ENCODE measurements around the gene C8G. TPM values are rescaled to one million over a fixed set of nuclear protein-coding genes. Genes with fewer than 3 reads are reported as not detected.

Gene C8G
- total RNA-seq, 2 donors from 2014 or later, result not detected

- TF ChIP-seq CTCF (IDR thresholded peaks at IDR 0.05), result no peak
- no peaks in the 10 kb centered on the region for H3K36me3 ChIP-seq
Observed at GRCh38 chr9:136955202-136955942, 10.3 kb downstream of the C8G start.

GRCh38 chr9:136955943-136956335 is 10.9 kb downstream of the C8G start:
- Histone ChIP-seq H3K36me3 (no peaks in the 10 kb centered on the region), H3K4me3 (no peak overlapping the region), H3K27ac (no peak overlapping the region), H3K27me3 (replicated peaks; ENCODE audit: insufficient read depth) (no peaks in the 10 kb centered on the region), H3K9me3 (no peaks in the 10 kb centered on the region), H3K4me1 (ENCODE audit: control insufficient read depth in 1 of 2, low read depth in 2 of 2) (peaks cover 2 to 3% of the 10 kb centered on the region in 2 donors)
- no peak for DNase-seq (ENCODE audit: low spot score)
- no peak for ATAC-seq (ENCODE audit: insufficient number of reproducible peaks, low FRiP score, low read depth)
- no peak for TF ChIP-seq CTCF (IDR thresholded peaks at IDR 0.05)

More at GRCh38 chr9:136955202-136955942, 10.3 kb downstream of the C8G start:
- no peak overlapping the region for H3K27ac ChIP-seq
- H3K4me3 ChIP-seq, result no peak overlapping the region
- no peaks in the 10 kb centered on the region for H3K9me3 ChIP-seq
- ATAC-seq (ENCODE audit: insufficient number of reproducible peaks, low FRiP score, low read depth) (no peak), DNase-seq (ENCODE audit: low spot score) (no peak)
- no peaks in the 10 kb centered on the region for H3K27me3 ChIP-seq (replicated peaks; ENCODE audit: insufficient read depth)
- H3K4me1 ChIP-seq (ENCODE audit: control insufficient read depth in 1 of 2, low read depth in 2 of 2), result peaks cover 3 to 6% of the 10 kb centered on the region in 2 donors

GRCh38 chr9:136956604-136957003 is 11.6 kb downstream of the C8G start:
- no peak for DNase-seq (ENCODE audit: low spot score)
- Histone ChIP-seq H3K27ac (no peak overlapping the region), H3K4me1 (ENCODE audit: control insufficient read depth in 1 of 2, low read depth in 2 of 2) (peaks cover 6 to 9% of the 10 kb centered on the region in 2 donors), H3K9me3 (no peaks in the 10 kb centered on the region), H3K4me3 (no peak overlapping the region), H3K36me3 (no peaks in the 10 kb centered on the region), H3K27me3 (replicated peaks; ENCODE audit: insufficient read depth) (no peaks in the 10 kb centered on the region)
- no peak for TF ChIP-seq CTCF (IDR thresholded peaks at IDR 0.05)
- ATAC-seq (ENCODE audit: insufficient number of reproducible peaks, low FRiP score, low read depth), result no peak

- DNase-seq (ENCODE audit: low spot score) (no peak), ATAC-seq (ENCODE audit: insufficient number of reproducible peaks, low FRiP score, low read depth) (no peak)
- TF ChIP-seq CTCF (IDR thresholded peaks at IDR 0.05), result no peak
- Histone ChIP-seq H3K27me3 (replicated peaks; ENCODE audit: insufficient read depth) (no peaks in the 10 kb centered on the region), H3K4me3 (no peak overlapping the region), H3K9me3 (no peaks in the 10 kb centered on the region), H3K4me1 (ENCODE audit: control insufficient read depth in 1 of 2, low read depth in 2 of 2) (peaks cover 6 to 16% of the 10 kb centered on the region in 2 donors), H3K36me3 (no peaks in the 10 kb centered on the region), H3K27ac (no peak overlapping the region)
Observed at GRCh38 chr9:136957461-136957860, 12.4 kb downstream of the C8G start.

- H3K9me3 ChIP-seq, result no peaks in the 10 kb centered on the region
- peaks cover 6 to 16% of the 10 kb centered on the region in 2 donors for H3K4me1 ChIP-seq (ENCODE audit: control insufficient read depth in 1 of 2, low read depth in 2 of 2)
- no peak overlapping the region for H3K4me3 ChIP-seq
- H3K27me3 ChIP-seq (replicated peaks; ENCODE audit: insufficient read depth), result no peaks in the 10 kb centered on the region
- H3K36me3 ChIP-seq, result no peaks in the 10 kb centered on the region
- ATAC-seq (ENCODE audit: insufficient number of reproducible peaks, low FRiP score, low read depth), result no peak
- H3K27ac ChIP-seq, result no peak overlapping the region
- no peak for DNase-seq (ENCODE audit: low spot score)
- TF ChIP-seq CTCF (IDR thresholded peaks at IDR 0.05), result no peak
Observed at GRCh38 chr9:136957901-136958300, 12.9 kb downstream of the C8G start.

Data from thoracic aorta (tissue), 2 donors.